K562 (cell line): Measurements from ENCODE around the gene MCCC1. TPM values are rescaled to one million over a fixed set of nuclear protein-coding genes. Genes with fewer than 3 reads are reported as not detected.

Experiments
- ASH1L ChIP-seq: fragments of 450-650 bp; IDR thresholded peaks from 2 replicates; pipeline ENCODE4 v1.6.1; 2018; ENCODE audit warnings: borderline replicate concordance, mild to moderate bottlenecking, low read depth; ENCODE audit not compliant: partially characterized antibody
- CHAMP1 ChIP-seq: fragments of 450-650 bp; IDR thresholded peaks from 2 replicates; pipeline ENCODE4 v1.6.1; 2016; ENCODE audit warnings: mild to moderate bottlenecking
- DACH1 ChIP-seq: fragments of 450-650 bp; IDR thresholded peaks from 2 replicates; pipeline ENCODE4 v1.6.1; 2018; ENCODE audit not compliant: partially characterized antibody
- GABPB1 ChIP-seq: sonication (generic); formaldehyde crosslinking; IDR thresholded peaks from 2 replicates; pipeline ENCODE4 v1.8.0; 2022; ENCODE audit warnings: mild to moderate bottlenecking, missing genetic modification reagents
- HOMEZ ChIP-seq: fragments of 250-450 bp; sonication (Bioruptor Pico); IDR thresholded peaks from 2 replicates; pipeline ENCODE4 v1.4.0; 2020; ENCODE audit warnings: mild to moderate bottlenecking, moderate library complexity
- KLF13 ChIP-seq: fragments of 450-650 bp; IDR thresholded peaks from 2 replicates; pipeline ENCODE4 v1.6.1; 2016; ENCODE audit warnings: missing genetic modification characterization, low read depth, mild to moderate bottlenecking, missing compliant biosample characterization, moderate library complexity, borderline replicate concordance
- LARP7 ChIP-seq: fragments of 450-650 bp; IDR thresholded peaks from 2 replicates; pipeline ENCODE4 v1.6.1; 2016
- MLLT1 ChIP-seq, 2 experiments: fragments of 450-650 bp; IDR thresholded peaks; 2 replicates each; pipeline ENCODE4 v1.6.1; 2016
- NELFE ChIP-seq: IDR thresholded peaks from 2 replicates; pipeline ENCODE4 v1.6.1; 2011; ENCODE audit warnings: mild to moderate bottlenecking; ENCODE audit not compliant: insufficient read depth, insufficient read length
- NFE2L1 ChIP-seq: fragments of 450-650 bp; IDR thresholded peaks from 2 replicates; pipeline ENCODE4 v1.6.1; 2016; ENCODE audit warnings: missing genetic modification characterization, low read depth, mild to moderate bottlenecking, missing compliant biosample characterization, moderate library complexity, borderline replicate concordance
- NFXL1 ChIP-seq: fragments of 450-650 bp; formaldehyde crosslinking; IDR thresholded peaks from 2 replicates; pipeline ENCODE4 v1.4.0; 2021; ENCODE audit warnings: mild to moderate bottlenecking
- NRF1 ChIP-seq, 2 experiments: fragments of 450-650 bp; IDR thresholded peaks in 1 of 2; conservative IDR thresholded peaks in 1 of 2; 2 replicates each; pipeline ENCODE4 v1.6.1; 2014; ENCODE audit warnings: mild to moderate bottlenecking in 2 of 2
- POLR2A ChIP-seq: fragments of 450-650 bp; conservative IDR thresholded peaks from 2 replicates; pipeline ENCODE4 v1.6.1; 2016
- RBBP5 ChIP-seq: fragments of 200-600 bp; sonication (generic); IDR thresholded peaks from 2 replicates; pipeline ENCODE4 v1.6.1; 2012; ENCODE audit warnings: borderline replicate concordance, mild to moderate bottlenecking, low read length, control low read depth, inconsistent platforms; ENCODE audit not compliant: insufficient read depth, poor library complexity, severe bottlenecking
- SAFB ChIP-seq: fragments of 200-400 bp; formaldehyde crosslinking; IDR thresholded peaks from 2 replicates; pipeline ENCODE4 v1.6.1; 2017; ENCODE audit warnings: low read depth, low read length, borderline replicate concordance
- STAG1 ChIP-seq: sonication (generic); formaldehyde crosslinking; IDR thresholded peaks from 2 replicates; pipeline ENCODE4 v1.5.0; 2020; ENCODE audit warnings: missing genetic modification reagents, borderline replicate concordance
- TAF7 ChIP-seq: fragments of 450-650 bp; IDR thresholded peaks from 2 replicates; pipeline ENCODE4 v1.6.1; 2016; ENCODE audit warnings: missing genetic modification characterization, missing compliant biosample characterization
- TAF9B ChIP-seq: fragments of 450-650 bp; IDR thresholded peaks from 2 replicates; pipeline ENCODE4 v1.6.1; 2018; ENCODE audit warnings: mild to moderate bottlenecking; ENCODE audit not compliant: partially characterized antibody
- ZNF143 ChIP-seq: sonication (generic); formaldehyde crosslinking; IDR thresholded peaks from 2 replicates; pipeline ENCODE4 v1.9.0; 2022; ENCODE audit warnings: mild to moderate bottlenecking, missing genetic modification reagents
- ZNF146 ChIP-seq: IDR thresholded peaks from one replicate; pipeline ENCODE4 v1.6.1; 2018; ENCODE audit warnings: missing compliant biosample characterization; ENCODE audit not compliant: unreplicated experiment
- ZNF184 ChIP-seq: sonication (generic); formaldehyde crosslinking; IDR thresholded peaks from 2 replicates; pipeline ENCODE4 v1.5.0; 2020; ENCODE audit warnings: missing genetic modification reagents
- ZNF644 ChIP-seq: fragments of 200-800 bp; sonication (Bioruptor generic); IDR thresholded peaks from 2 replicates; pipeline ENCODE4 v1.6.1; 2016; ENCODE audit warnings: low read depth, missing genetic modification characterization, missing compliant biosample characterization
- ZNF76 ChIP-seq: fragments of 250-450 bp; sonication (Bioruptor Pico); IDR thresholded peaks from 2 replicates; pipeline ENCODE4 v1.4.0; 2020; ENCODE audit warnings: mild to moderate bottlenecking, moderate library complexity, borderline replicate concordance
- ZSCAN32 ChIP-seq: fragments of 450-650 bp; formaldehyde crosslinking; IDR thresholded peaks from 2 replicates; pipeline ENCODE4 v1.4.0; 2020; ENCODE audit warnings: mild to moderate bottlenecking, moderate library complexity
- polyA plus RNA-seq, 8 experiments: library from polyadenylated mRNA; depleted of rRNA in 4 of 8; stranded (reverse) in 5 of 8; unstranded in 3 of 8; fragments of >200 nt; fragmentation: Nextera tagmentation in 2 of 8; fragmentation: Illumina TruSeq in 1 of 8; extraction: Ambion mirVana in 2 of 8; extraction: Trizol in 1 of 8; gene quantifications; 2 replicates each; pipeline versions ENCODE4 v1.2.1 to v1.2.3, GENCODE V29; 2011 to 2014; ENCODE audit warnings: inconsistent platforms in 1 of 8, missing spikeins in 1 of 8
- total RNA-seq, 7 experiments: library from RNA; depleted of rRNA in 6 of 7; stranded (reverse); fragments of >200 nt in 6 of 7; fragmentation: Illumina TruSeq in 2 of 7; extraction: Trizol in 2 of 7; gene quantifications; 2 replicates each; pipeline versions ENCODE4 v1.2.1 to v1.2.3, GENCODE V29; 2011 to 2021; ENCODE audit warnings: low replicate concordance in 1 of 7

MCCC1 gene
- total and polyA plus RNA-seq, 9 of the 15 experiments (the other 6 are each of a cell fraction or from before 2014, with no cell fraction given), result 13.7 to 26.9 (median 23.0) TPM

GRCh38 chr3:183099026-183099837, at the start of gene MCCC1 (continued):
- no peak for TF ChIP-seq KLF13 (tag)
- TF ChIP-seq POLR2A, result peak; percentile 89
- TF ChIP-seq GABPB1 (CRISPR knock-in tag), result peak; percentile 77
- no peak for TF ChIP-seq ZNF76
- TF ChIP-seq RBBP5, result peak; percentile 94
- peak; percentile 84 for TF ChIP-seq TAF9B
- no peak for TF ChIP-seq DACH1
- no peak for TF ChIP-seq ZNF644 (tag)
- no peak for TF ChIP-seq HOMEZ (CRISPR knock-in tag)
- TF ChIP-seq ZSCAN32 (CRISPR knock-in tag), result no peak
- TF ChIP-seq MLLT1 (IDR thresholded peaks at IDR 0.05), result no peak; a peak in 1 of 4 replicates
- peak; percentile 63; the same call in 1 of the 2 replicates for TF ChIP-seq SAFB
- no peak for TF ChIP-seq ZNF143
- TF ChIP-seq LARP7, result no peak
- no peak for TF ChIP-seq NFXL1
- TF ChIP-seq STAG1, result 0 out of 2 replicates have a peak, but pooled peaks have one; percentile 11
- 0 out of 2 replicates have a peak, but pooled peaks have one; percentile 15 for TF ChIP-seq TAF7 (tag)
- no peak for TF ChIP-seq ZNF184 (CRISPR knock-in tag)
- no peak for TF ChIP-seq ZNF146
- TF ChIP-seq CHAMP1, result peak; percentile 85
- TF ChIP-seq NRF1 (conservative IDR thresholded peaks at IDR 0.05 in 1 of 2, IDR thresholded peaks at IDR 0.05 in 1 of 2), result peak; percentile 69 to 72
- TF ChIP-seq ASH1L, result peak; percentile 68
- TF ChIP-seq NFE2L1 (tag), result no peak
- TF ChIP-seq NELFE, result no peak
